Measurements from ENCODE around the gene SLPI. TPM values are rescaled to one million over a fixed set of nuclear protein-coding genes. Genes with fewer than 3 reads are reported as not detected.

SLPI gene
- total RNA-seq, 1 experiment from 2014 or later: 5.4 TPM

- no peak overlapping the region for H3K4me3 ChIP-seq (replicated peaks in 1 of 2; ENCODE audit: low read depth in 1 of 2, low read length in 2 of 2)
- peaks cover 16% of the 10 kb centered on the region for H3K27me3 ChIP-seq (ENCODE audit: insufficient read depth, low read length)
- no peak for TF ChIP-seq ZBTB33 (IDR thresholded peaks at IDR 0.05; ENCODE audit: extremely low read depth, insufficient replicate concordance, low read length)
- RAD21 ChIA-PET (ENCODE audit: low non-redundant PET in 1 of 2, low total read pairs in 2 of 2, uncharacterized antibody in 2 of 2, unreplicated experiment in 2 of 2): no interaction called here
- no peak overlapping the region for H2AFZ ChIP-seq (ENCODE audit: low read depth, low read length, poor library complexity, severe bottlenecking)
- POLR2A ChIA-PET: no interaction called here
- H3K4me1 ChIP-seq (ENCODE audit: control insufficient read depth in 1 of 2, insufficient read depth in 2 of 2, low read length in 2 of 2): no peaks in the 10 kb centered on the region
- H3K79me2 ChIP-seq (ENCODE audit: insufficient read depth, low read length): no peaks in the 10 kb centered on the region
- H3K27ac ChIP-seq (ENCODE audit: low read depth, low read length): no peak overlapping the region
- ATAC-seq (no peak), DNase-seq (ENCODE audit: low read depth, low spot score) (no peak)
- H3K9ac ChIP-seq (ENCODE audit: low read length): no peak overlapping the region
- no peaks in the 10 kb centered on the region for H3K9me3 ChIP-seq (ENCODE audit: control insufficient read depth in 1 of 2, insufficient read depth in 1 of 2, low read depth in 1 of 2, low read length in 2 of 2)
- intact Hi-C loops (cut with micrococcal nuclease): no loop called here
- BruUV-seq (replicated peaks): no TSS peak
- no peaks in the 10 kb centered on the region for H4K20me1 ChIP-seq (ENCODE audit: insufficient read depth)
- CTCF ChIA-PET: no interaction called here
- no peak overlapping the region for H3K4me2 ChIP-seq (ENCODE audit: low read length)
- no peaks in the 10 kb centered on the region for H3K36me3 ChIP-seq (ENCODE audit: control insufficient read depth in 1 of 2, insufficient read depth in 2 of 2, low read length in 2 of 2)
- no peaks in the 10 kb centered on the region for H3K9me2 ChIP-seq (ENCODE audit: insufficient read depth)
These were observed 42.5 kb downstream of the SLPI start for GRCh38 chr20:45211569-45212474.

- H3K9me3 ChIP-seq (ENCODE audit: control insufficient read depth in 1 of 2, insufficient read depth in 1 of 2, low read depth in 1 of 2, low read length in 2 of 2): no peaks in the 10 kb centered on the region
- CTCF ChIA-PET: no interaction called here
- POLR2A ChIA-PET: no interaction called here
- no peaks in the 10 kb centered on the region for H4K20me1 ChIP-seq (ENCODE audit: insufficient read depth)
- no peak overlapping the region for H3K4me2 ChIP-seq (ENCODE audit: low read length)
- H3K27me3 ChIP-seq (ENCODE audit: insufficient read depth, low read length): peaks cover 34% of the 10 kb centered on the region
- H3K4me3 ChIP-seq (replicated peaks in 1 of 2; ENCODE audit: low read depth in 1 of 2, low read length in 2 of 2): no peak overlapping the region
- no peak overlapping the region for H2AFZ ChIP-seq (ENCODE audit: low read depth, low read length, poor library complexity, severe bottlenecking)
- RAD21 ChIA-PET (ENCODE audit: low non-redundant PET in 1 of 2, low total read pairs in 2 of 2, uncharacterized antibody in 2 of 2, unreplicated experiment in 2 of 2): no interaction called here
- H3K9me2 ChIP-seq (ENCODE audit: insufficient read depth): no peaks in the 10 kb centered on the region
- no peaks in the 10 kb centered on the region for H3K79me2 ChIP-seq (ENCODE audit: insufficient read depth, low read length)
- H3K27ac ChIP-seq (ENCODE audit: low read depth, low read length): no peak overlapping the region
- DNase-seq (ENCODE audit: low read depth, low spot score) (no peak), ATAC-seq (no peak)
- no TSS peak for BruUV-seq (replicated peaks)
- intact Hi-C loops (cut with micrococcal nuclease): no loop called here
- no peaks in the 10 kb centered on the region for H3K36me3 ChIP-seq (ENCODE audit: control insufficient read depth in 1 of 2, insufficient read depth in 2 of 2, low read length in 2 of 2)
- no peaks in the 10 kb centered on the region for H3K4me1 ChIP-seq (ENCODE audit: control insufficient read depth in 1 of 2, insufficient read depth in 2 of 2, low read length in 2 of 2)
- no peak overlapping the region for H3K9ac ChIP-seq (ENCODE audit: low read length)
- no peak for TF ChIP-seq ZFX (IDR thresholded peaks at IDR 0.05)
- TF ChIP-seq CEBPB (IDR thresholded peaks at IDR 0.05; ENCODE audit: low read depth): no peak
- no peak for TF ChIP-seq ZBTB33 (IDR thresholded peaks at IDR 0.05; ENCODE audit: extremely low read depth, insufficient replicate concordance, low read length)
- no peak for TF ChIP-seq SRF (IDR thresholded peaks at IDR 0.05; ENCODE audit: low read depth)
- TF ChIP-seq FOSL1 (IDR thresholded peaks at IDR 0.05; ENCODE audit: low read depth): no peak
- TF ChIP-seq POLR2AphosphoS5 (IDR thresholded peaks at IDR 0.05; ENCODE audit: low read depth, low read length): no peak
- TF ChIP-seq TCF7L2 (IDR thresholded peaks at IDR 0.05; ENCODE audit: borderline replicate concordance, extremely low read depth, insufficient read depth, insufficient read length): no peak
- no peak for TF ChIP-seq ELF1 (IDR thresholded peaks at IDR 0.05; ENCODE audit: borderline replicate concordance, low read depth)
- TF ChIP-seq REST (IDR thresholded peaks at IDR 0.05; ENCODE audit: low read depth): no peak
These were observed 44.4 kb downstream of the SLPI start for GRCh38 chr20:45209924-45210323.

All from HCT116 (cell line).